COLO829 (cell line): ENCODE measurements around the gene ARMH2.
"Not testable (repeated sequence)": the region's sequence is repeated elsewhere in the genome, so short reads cannot be mapped to it uniquely, and the experiment has no call there.

ENCODE experiments used
- DNase-seq: peaks from one replicate; pipeline ENCODE4 v3.0.0; 2012; ENCODE audit warnings: low spot score

Gene ARMH2

GRCh38 chr6:24818346-24818745, 19.6 kb upstream of the ARMH2 start:
- no peak for DNase-seq

GRCh38 chr6:24809728-24810127, 11.0 kb upstream of the ARMH2 start:
- DNase-seq = no peak

DNA sequence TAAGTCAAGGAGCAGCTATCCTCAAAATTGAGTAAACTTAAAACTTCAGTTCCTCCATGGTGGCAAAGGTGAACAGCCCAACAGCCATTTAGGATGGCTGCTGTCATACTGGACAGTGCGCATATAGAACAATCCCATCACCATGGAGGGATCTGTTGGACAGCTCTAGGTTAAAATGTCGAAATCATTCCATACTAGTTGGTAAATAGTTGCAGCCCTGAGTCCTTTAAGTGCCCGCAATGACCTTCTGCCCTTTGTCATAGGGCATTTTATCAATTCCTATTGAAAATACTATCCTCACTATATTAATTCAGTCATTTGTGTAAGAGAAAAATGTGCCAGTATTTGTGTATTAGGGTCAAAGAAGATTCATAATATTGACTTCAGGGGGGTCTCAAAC, 8.9 kb upstream of the ARMH2 start:
- no peak for DNase-seq

GRCh38 chr6:24802271-24803059, 3.7 kb upstream of the ARMH2 start:
- DNase-seq = no peak

DNA sequence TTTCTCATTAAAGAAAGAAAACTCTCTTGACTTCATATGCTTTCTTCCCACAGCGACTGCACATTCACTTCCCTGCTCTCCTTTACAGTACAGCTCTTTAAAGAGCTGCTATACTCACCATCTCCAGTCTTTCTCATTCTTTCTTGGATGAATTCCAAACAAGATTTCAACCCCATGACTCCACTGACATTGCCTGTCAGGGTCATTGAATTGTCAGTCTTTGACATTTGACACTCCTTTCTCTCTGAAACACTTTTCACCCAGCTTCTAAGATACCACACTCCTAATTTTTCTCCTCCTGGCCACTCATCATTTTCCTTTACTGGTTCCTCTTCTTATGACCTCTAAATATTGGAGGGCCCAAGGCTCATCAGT, 811 bp upstream of the ARMH2 start:
- no peak for DNase-seq

DNA sequence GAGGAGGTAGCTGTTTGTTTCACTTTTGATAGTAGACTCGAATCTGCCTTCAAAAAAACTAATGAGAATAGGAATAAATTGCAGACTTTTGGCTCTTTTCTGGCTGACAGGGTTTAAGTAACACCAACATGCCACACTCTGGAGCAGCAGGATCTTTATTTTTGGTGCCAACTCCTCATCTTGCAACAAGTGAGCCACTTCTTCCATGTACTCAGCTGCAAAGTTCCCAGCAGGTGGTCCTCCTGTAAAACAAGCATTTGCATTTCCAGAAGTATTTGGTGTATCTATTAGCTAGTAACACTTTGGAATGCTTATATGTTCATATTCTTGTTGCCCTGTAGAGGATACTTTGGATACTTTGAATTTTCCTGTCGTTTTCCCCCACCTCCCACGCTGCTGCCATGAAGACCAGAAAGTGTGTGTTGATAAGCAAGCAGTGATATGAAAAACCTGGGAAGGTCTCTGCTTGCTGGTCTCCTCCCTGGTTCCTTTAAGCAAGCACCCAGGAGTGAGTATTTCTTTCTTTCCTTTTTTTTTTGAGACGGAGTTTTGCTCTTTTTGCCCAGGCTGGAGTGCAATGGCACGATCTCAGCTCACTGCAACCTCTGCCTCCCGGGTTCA, 1.0 kb downstream of the ARMH2 start:
- DNase-seq = no peak

DNA sequence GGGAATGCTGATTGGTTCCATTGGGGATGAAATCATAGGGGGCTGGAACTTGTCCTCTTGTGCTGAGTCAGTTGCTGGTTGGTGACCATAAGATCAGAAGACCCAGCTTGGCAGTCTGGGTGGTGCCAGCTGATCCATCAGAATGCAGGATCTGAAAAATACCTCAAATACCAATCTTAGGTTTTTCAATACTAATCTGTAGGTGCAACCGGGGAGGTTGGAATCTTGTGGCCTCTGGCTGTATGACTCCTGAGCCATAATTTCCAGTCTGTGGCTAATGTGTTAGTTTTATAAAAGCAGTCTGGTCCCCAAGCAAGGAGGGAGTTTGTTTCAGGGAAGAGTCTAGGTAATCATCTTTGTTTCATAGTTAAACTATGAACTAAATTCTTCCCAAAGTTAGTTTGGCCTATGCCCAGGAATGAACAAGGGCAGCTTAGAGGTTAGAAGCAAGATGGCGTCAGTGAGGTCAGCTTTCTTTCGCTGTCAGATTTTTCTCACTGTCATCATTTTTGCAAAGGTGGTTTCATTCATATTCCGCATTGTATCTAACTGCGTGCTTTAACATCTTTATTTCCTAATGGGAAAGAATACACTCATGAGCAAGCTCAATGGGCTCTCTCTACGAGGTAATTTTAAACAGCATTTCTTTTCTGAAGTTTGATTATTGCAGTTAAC, 2.0 kb downstream of the ARMH2 start:
- DNase-seq = no peak

DNA sequence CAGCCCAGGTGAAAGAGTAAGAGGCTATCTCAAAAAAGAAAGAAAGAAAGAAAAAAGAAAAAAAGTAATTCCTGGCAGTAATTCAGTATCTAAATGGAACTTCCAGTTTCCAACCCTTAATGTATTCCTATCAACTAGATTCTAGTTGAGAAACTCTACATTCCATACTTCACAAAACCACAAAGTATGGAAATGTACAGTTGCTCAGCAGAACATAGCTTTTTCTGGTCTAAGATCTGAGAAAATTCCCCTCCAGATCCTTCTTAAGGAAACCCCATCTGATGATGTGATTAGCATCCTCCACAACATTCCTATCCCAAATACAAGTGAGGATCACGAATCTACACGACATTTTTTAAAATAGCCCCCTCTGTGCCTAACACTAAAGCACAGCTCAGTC, 3.6 kb downstream of the ARMH2 start:
- no peak for DNase-seq

- no peak for DNase-seq
Measured at GRCh38 chr6:24788031-24788665, 10.6 kb downstream of the ARMH2 start.

DNA sequence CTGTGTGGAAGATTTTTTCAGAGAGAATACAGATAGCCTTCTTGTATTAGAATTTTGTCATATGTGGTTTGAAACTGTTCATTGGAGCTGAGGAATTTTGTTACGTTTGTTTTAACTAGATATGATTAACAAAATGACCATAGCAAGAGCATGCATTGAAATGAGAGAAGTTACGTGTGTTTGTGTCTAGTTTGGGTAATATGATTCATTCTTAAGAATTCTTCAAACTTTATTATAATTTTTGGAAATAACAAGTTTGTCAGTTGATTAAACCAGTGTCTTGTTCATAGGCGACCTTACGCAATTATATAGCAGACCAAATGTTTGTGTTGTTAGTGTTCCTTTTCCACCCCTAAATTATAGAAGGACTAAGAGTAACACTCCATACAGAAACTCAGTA, 18.5 kb downstream of the ARMH2 start:
- DNase-seq = no peak

GRCh38 chr6:24779416-24780016, 19.2 kb downstream of the ARMH2 start:
- no peak for DNase-seq

DNA sequence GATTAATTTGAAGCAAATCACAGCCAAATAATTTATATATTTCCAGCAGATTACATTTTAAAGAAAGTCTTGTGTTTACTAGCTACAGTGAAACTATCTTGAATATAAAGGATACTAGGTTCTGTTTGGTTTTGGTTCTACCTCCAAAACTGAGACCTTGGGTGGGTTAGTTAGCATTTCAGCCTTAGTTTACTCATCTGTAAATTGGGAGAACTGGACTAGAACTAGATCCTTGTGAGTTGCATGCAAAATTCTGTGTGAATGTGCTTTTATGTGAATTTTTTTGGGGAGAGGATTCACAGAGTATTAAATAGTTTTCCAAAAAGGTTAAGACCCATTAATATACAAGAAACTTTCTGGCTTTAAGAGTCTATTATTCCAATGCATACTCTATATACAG, 19.8 kb downstream of the ARMH2 start:
- no peak for DNase-seq

DNA sequence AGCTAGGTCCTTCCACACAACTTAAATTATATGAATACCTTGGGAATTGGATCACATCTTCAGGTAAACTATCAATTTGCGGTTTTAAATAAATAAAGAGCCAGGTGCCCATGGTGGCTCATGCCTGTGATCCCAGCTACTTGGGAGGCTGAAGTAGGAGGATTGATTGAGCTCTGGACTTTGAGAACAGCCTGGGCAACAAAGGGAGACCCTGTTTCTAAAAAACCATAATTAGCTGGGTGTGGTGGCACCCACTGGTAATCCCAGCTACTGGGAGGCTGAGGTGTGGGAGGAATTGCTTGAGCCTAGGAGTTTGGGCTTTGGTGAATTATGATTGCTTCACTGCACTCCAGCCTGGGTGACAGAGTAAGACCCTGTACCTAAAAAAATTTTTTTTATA, 20.6 kb downstream of the ARMH2 start:
- no peak for DNase-seq

DNA sequence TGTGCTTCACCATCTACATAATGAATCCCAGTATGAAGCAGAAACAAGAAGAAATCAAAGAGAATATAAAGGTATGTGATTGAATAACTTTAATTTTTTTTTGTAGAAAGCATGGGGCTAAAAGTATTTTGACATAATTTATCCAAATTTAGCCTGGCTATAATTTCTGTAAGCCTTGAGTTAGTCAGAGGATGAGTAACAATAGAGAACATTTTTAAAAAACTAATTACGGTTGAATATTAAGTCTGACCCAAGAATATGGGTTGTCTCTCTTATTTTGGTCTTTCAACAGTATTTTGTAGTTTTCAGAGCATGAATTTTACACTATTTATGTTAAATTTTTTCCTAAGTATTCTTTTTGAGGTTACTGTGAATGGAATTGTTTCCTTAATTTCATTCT, 21.5 kb downstream of the ARMH2 start:
- no peak for DNase-seq

DNA sequence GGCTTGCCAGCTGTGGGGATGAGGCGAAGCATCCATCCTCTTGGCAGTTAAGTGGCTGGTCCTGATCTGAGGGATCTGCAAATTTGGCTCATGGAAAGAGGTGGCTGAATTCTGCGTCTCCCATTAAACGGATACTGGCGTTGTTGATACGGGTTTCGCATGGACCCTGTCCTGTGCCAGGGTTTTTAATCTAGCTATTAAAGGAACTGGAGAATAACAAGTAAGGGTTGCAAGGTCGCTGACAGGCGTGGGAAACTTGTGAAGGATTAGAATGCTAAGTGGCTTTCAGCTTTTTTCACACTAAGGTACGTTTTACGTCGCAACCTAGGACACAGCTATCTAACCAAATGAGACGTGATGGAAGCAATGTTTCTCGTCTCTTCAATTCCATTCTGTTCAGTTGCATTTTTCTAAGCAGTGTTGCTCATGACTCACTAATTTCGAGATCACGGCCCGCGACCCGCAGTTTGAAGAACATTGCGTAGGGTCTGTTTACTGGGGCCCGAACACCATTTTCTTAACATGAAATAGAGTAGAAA, 23.1 kb downstream of the ARMH2 start:
- no peak for DNase-seq

GRCh38 chr6:24774696-24775519, 23.8 kb downstream of the ARMH2 start, which contains the start of gene GMNN:
Gene GMNN, plus strand, starts transcription at chr6:24774937. Its CDS starts 2,310 bp downstream, at chr6:24777247.
- DNase-seq = peak; percentile 93

DNA sequence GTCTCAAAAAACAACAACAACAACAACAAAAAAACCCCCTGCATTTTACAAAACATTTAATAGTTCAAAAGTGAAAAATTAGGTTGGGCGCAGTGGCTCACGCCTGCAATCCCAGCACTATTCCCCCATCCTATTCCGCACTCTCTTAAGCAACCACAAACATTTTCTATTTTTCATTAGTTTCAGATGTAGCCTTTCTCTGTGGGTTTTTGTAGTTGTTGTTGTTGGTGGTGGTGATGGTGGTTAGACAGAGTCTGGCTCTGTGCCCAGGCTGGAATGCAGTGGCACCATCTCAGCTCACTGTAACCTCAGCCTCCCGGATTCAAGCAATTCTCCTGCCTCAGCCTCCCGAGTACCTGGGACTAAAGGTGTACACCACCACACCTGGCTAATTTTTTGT, 30.4 kb downstream of the ARMH2 start:
- DNase-seq = no peak

GRCh38 chr6:24766680-24767462, 31.8 kb downstream of the ARMH2 start:
- peak; percentile 70 for DNase-seq

GRCh38 chr6:24765968-24766367, 32.7 kb downstream of the ARMH2 start:
- DNase-seq = not testable (repeated sequence)
